Caco-2 (cell line): Measurements from ENCODE around the gene NDUFB7. TPM values are rescaled to one million over a fixed set of nuclear protein-coding genes. Genes with fewer than 3 reads are reported as not detected.

Experiments used
- BruUV-seq: library from RNA; stranded (reverse); fragments of 400-500 nt; replicated peaks from 2 replicates; lab custom pipeline; 2021; lab: Mats Ljungman, UMichigan
- CTCF ChIA-PET: fragments of 300-600 bp; sonication (Branson Sonifier 250); formaldehyde crosslinking; loops from one replicate; lab custom pipeline; 2022; ENCODE audit warnings: antibody characterized with exemption; lab: Charles Lee
- POLR2A ChIA-PET: fragments of 300-600 bp; sonication (Branson Sonifier 250); formaldehyde crosslinking; loops from one replicate; lab custom pipeline; 2022; ENCODE audit warnings: antibody characterized with exemption; lab: Charles Lee
- DNase-seq, 2 experiments: peaks; one replicate each; pipeline versions ENCODE4 v3.0.0 to v3.0.0-alpha.2; 2020 to 2022
- H3K27me3 ChIP-seq: replicated peaks from 2 replicates; pipeline ENCODE4 v1.6.0; 2011; ENCODE audit warnings: low read length; ENCODE audit not compliant: control insufficient read depth, insufficient read depth
- H3K36me3 ChIP-seq: 2 replicates; pipeline ENCODE4 v1.5.1; 2011; ENCODE audit warnings: low read length; ENCODE audit not compliant: control insufficient read depth, insufficient read depth
- H3K4me1 ChIP-seq: fragments of 250-450 bp; sonication (Bioruptor Pico); 2 replicates; pipeline ENCODE4 v1.5.1; 2020; ENCODE audit warnings: mild to moderate bottlenecking
- H3K4me3 ChIP-seq: 2 replicates; pipeline ENCODE4 v1.5.1; 2011; ENCODE audit warnings: low read depth, mild to moderate bottlenecking, control low read depth, low read length
- H3K9me3 ChIP-seq: fragments of 250-450 bp; sonication (Bioruptor Pico); 2 replicates; pipeline ENCODE4 v1.5.1; 2020; ENCODE audit warnings: mild to moderate bottlenecking, moderate library complexity
- H3K27ac Mint-ChIP-seq: one replicate; pipeline ENCODE4 v1.8.0; 2022; ENCODE audit warnings: mixed read lengths; ENCODE audit not compliant: unreplicated experiment
- H3K27me3 Mint-ChIP-seq: one replicate; pipeline ENCODE4 v1.8.0; 2022; ENCODE audit warnings: mixed read lengths; ENCODE audit not compliant: insufficient read depth, unreplicated experiment
- H3K36me3 Mint-ChIP-seq: one replicate; pipeline ENCODE4 v1.8.0; 2022; ENCODE audit warnings: mild to moderate bottlenecking, mixed read lengths; ENCODE audit not compliant: insufficient read depth, unreplicated experiment
- H3K4me1 Mint-ChIP-seq: one replicate; pipeline ENCODE4 v1.8.0; 2022; ENCODE audit warnings: low read depth, mixed read lengths; ENCODE audit not compliant: unreplicated experiment
- H3K4me3 Mint-ChIP-seq: one replicate; pipeline ENCODE4 v1.8.0; 2022; ENCODE audit warnings: mild to moderate bottlenecking, moderate library complexity, mixed read lengths; ENCODE audit not compliant: unreplicated experiment
- H3K9me3 Mint-ChIP-seq: one replicate; pipeline ENCODE4 v1.8.0; 2022; ENCODE audit warnings: mixed read lengths; ENCODE audit not compliant: unreplicated experiment
- intact Hi-C: fragments of 100-400 bp; cut with micrococcal nuclease; formaldehyde crosslinking; loops from one replicate; pipeline ENCODE4 v1.10.0; 2022; ENCODE audit not compliant: unreplicated experiment
- total RNA-seq: library from RNA; stranded (reverse); gene quantifications from 2 replicates; pipeline ENCODE4 v1.2.3, GENCODE V29; 2022
- TF ChIP-seq, protein P1 (sequence below), 2 experiments: fragments of 200-600 bp in 1 of 2; IDR thresholded peaks; 1 replicate in 1 of 2; 2 replicates in 1 of 2; pipeline versions ENCODE4 v1.5.1 to v1.8.0; 2011 to 2022; ENCODE audit warnings: antibody characterized with exemption in 1 of 2, control low read depth in 1 of 2, inconsistent platforms in 1 of 2, low read depth in 1 of 2, low read length in 1 of 2, mild to moderate bottlenecking in 1 of 2, moderate library complexity in 1 of 2; ENCODE audit not compliant: insufficient read depth in 1 of 2, severe bottlenecking in 1 of 2, unreplicated experiment in 1 of 2

NDUFB7 gene
- total RNA-seq, 1 experiment from 2014 or later, result 158 TPM

DNA sequence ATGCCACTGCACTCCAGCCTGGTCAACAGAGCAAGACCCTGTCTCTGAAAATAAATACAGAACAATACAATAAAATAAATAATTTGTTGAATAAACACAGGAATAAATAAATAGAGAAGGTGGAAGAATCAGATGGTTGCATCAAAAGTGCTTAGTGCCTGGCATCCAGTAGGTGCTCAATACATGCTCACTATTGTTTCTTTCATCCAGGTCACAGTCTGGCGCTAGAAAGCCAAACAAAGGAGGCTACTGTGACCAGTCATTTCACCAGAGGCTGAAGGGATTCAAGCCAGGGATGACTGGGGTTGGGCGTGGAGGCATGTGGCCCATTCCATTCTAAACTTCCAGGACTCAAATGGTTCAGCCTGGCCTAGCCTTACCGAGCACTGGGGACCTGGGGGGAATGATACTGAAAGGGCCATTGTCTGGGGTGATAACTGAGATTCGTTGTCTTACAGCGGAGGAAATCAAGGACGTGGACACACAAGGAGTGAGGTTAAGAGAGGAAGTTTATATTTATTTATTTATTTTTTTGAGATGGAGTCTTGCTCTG is 3.6 kb upstream of the NDUFB7 start:
- TF ChIP-seq, protein P1, sequence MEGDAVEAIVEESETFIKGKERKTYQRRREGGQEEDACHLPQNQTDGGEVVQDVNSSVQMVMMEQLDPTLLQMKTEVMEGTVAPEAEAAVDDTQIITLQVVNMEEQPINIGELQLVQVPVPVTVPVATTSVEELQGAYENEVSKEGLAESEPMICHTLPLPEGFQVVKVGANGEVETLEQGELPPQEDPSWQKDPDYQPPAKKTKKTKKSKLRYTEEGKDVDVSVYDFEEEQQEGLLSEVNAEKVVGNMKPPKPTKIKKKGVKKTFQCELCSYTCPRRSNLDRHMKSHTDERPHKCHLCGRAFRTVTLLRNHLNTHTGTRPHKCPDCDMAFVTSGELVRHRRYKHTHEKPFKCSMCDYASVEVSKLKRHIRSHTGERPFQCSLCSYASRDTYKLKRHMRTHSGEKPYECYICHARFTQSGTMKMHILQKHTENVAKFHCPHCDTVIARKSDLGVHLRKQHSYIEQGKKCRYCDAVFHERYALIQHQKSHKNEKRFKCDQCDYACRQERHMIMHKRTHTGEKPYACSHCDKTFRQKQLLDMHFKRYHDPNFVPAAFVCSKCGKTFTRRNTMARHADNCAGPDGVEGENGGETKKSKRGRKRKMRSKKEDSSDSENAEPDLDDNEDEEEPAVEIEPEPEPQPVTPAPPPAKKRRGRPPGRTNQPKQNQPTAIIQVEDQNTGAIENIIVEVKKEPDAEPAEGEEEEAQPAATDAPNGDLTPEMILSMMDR (IDR thresholded peaks at IDR 0.05; ENCODE audit: insufficient read depth in 1 of 2, low read depth in 1 of 2, low read length in 1 of 2, severe bottlenecking in 1 of 2, unreplicated experiment in 1 of 2), result no peak
- POLR2A ChIA-PET, result no interaction called here

DNA sequence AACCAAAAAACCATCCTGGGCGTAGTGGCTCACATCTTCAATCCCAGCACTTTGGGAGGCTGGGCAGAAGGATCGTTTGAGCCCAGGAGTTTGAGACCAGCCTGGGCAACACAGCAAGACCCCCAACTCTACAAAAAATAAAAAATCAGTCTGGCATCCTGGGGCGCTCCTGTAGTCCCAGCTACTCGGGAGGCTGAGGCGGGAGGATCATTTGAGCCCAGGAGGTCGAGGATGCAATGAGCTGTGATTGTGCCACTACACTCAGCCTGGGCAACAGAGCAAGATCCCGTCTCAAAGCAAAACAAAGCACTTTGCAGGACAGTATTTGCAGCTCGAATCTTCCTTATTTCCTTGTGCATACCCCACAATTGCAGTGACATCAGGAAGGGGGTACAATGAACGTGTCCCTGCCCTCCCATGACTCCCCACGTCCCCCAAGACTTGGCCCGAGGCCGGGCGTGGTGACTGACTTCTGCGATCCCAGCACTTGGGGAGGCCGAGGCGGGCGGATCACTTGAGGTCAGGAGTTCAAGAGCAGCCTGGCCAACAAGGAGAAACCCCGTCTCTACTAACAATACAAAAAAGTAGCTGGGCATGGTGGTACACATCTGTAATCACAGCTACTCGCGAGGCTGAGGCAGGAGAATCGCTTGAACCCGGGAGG is 870 bp downstream of the NDUFB7 start:
- DNase-seq, result no peak
- CTCF ChIA-PET, result interaction anchor here (0.6 kb wide), 1 partner anchor 983 kb away, joined by 4 read pairs; no protein-coding TSS in a partner anchor
- Histone ChIP-seq H3K27me3 (no peaks in the 10 kb centered on the region), H3K4me3 (peak overlapping the region; percentile 92), H3K36me3 (no peaks in the 10 kb centered on the region), H3K9me3 (no peaks in the 10 kb centered on the region), H3K4me1 (no peaks in the 10 kb centered on the region)
- H3K4me1 Mint-ChIP-seq, result peaks cover 9% of the 10 kb centered on the region
- H3K4me3 Mint-ChIP-seq, result peak overlapping the region; percentile 88
- no TSS peak for BruUV-seq
- TF ChIP-seq, protein P1 (IDR thresholded peaks at IDR 0.05; ENCODE audit: insufficient read depth in 1 of 2, low read depth in 1 of 2, low read length in 1 of 2, severe bottlenecking in 1 of 2, unreplicated experiment in 1 of 2), result no peak
- no peaks in the 10 kb centered on the region for H3K9me3 Mint-ChIP-seq
- H3K27me3 Mint-ChIP-seq, result no peaks in the 10 kb centered on the region
- H3K27ac Mint-ChIP-seq, result peak overlapping the region; percentile 92
- intact Hi-C loops, result loop anchor here (10.0 kb wide), 1 partner anchor 214 kb away; no protein-coding TSS in a partner anchor
- POLR2A ChIA-PET, result interaction anchor here (1.1 kb wide), 2 partner anchors 41 to 119 kb away, joined by 6 read pairs; partner anchors contain the start of gene ZNF333
- peaks cover 34% of the 10 kb centered on the region for H3K36me3 Mint-ChIP-seq

More for the DNA sequence above, 3.6 kb upstream of the NDUFB7 start:
- no peaks in the 10 kb centered on the region for H3K9me3 ChIP-seq
- no peaks in the 10 kb centered on the region for H3K27me3 ChIP-seq
- intact Hi-C loops, result loop anchor here (10.0 kb wide), 1 partner anchor 209 kb away; no protein-coding TSS in a partner anchor
- BruUV-seq, result no TSS peak
- no peaks in the 10 kb centered on the region for H3K27me3 Mint-ChIP-seq
- H3K4me3 ChIP-seq, result no peak overlapping the region
- H3K36me3 Mint-ChIP-seq, result peaks cover 8% of the 10 kb centered on the region
- H3K9me3 Mint-ChIP-seq, result no peaks in the 10 kb centered on the region
- H3K4me3 Mint-ChIP-seq, result no peak overlapping the region
- DNase-seq, result no peak
- no peaks in the 10 kb centered on the region for H3K4me1 ChIP-seq
- no peaks in the 10 kb centered on the region for H3K4me1 Mint-ChIP-seq
- H3K27ac Mint-ChIP-seq, result no peak overlapping the region
- H3K36me3 ChIP-seq, result no peaks in the 10 kb centered on the region
- CTCF ChIA-PET, result no interaction called here

DNA sequence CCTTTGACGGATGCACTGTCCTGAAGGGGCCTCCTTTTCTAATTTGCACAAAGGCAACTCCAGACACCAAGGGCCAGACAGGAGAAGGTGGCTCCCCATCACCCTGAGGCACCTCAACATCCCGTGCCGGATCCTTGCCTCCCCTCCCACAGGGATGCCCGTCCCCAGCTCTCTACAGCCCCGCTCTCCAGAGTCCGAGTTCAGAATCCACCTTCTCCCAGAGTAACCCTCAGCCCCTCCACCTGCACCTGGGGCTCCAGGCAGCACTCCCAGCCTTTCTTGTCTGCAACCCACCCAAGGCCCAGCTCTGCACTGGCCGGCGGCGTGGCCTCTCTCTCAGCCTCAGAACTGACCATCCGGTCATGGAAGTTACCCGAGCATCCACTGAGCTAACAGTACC is 4.8 kb downstream of the NDUFB7 start:
- H3K27ac Mint-ChIP-seq, result no peak overlapping the region
- ChIA-PET CTCF (no interaction called here), POLR2A (no interaction called here)
- no peaks in the 10 kb centered on the region for H3K9me3 Mint-ChIP-seq
- Histone ChIP-seq H3K4me1 (no peaks in the 10 kb centered on the region), H3K4me3 (no peak overlapping the region), H3K36me3 (peaks cover 1% of the 10 kb centered on the region; the same call in 1 of the 2 replicates), H3K9me3 (no peaks in the 10 kb centered on the region), H3K27me3 (no peaks in the 10 kb centered on the region)
- H3K4me3 Mint-ChIP-seq, result no peak overlapping the region
- intact Hi-C loops, result no loop called here
- H3K4me1 Mint-ChIP-seq, result peaks cover 9% of the 10 kb centered on the region
- BruUV-seq, result no TSS peak
- H3K27me3 Mint-ChIP-seq, result no peaks in the 10 kb centered on the region
- TF ChIP-seq, protein P1 (IDR thresholded peaks at IDR 0.05; ENCODE audit: insufficient read depth in 1 of 2, low read depth in 1 of 2, low read length in 1 of 2, severe bottlenecking in 1 of 2, unreplicated experiment in 1 of 2), result no peak
- peaks cover 70% of the 10 kb centered on the region for H3K36me3 Mint-ChIP-seq
- DNase-seq, result no peak
